ENCODE measurements around the gene ELF5.

Gene ELF5

GRCh38 chr11:34493468-34493867, 20.1 kb downstream of the ELF5 start:
- TF ChIP-seq CTCF (IDR thresholded peaks at IDR 0.05; ENCODE audit: low read depth, low read length, missing control alignments) = no peak

GRCh38 chr11:34492806-34493414, 20.7 kb downstream of the ELF5 start:
- peak; percentile 64 for DNase-seq (ENCODE audit: low read depth)
- peak; percentile 55 for TF ChIP-seq CTCF (IDR thresholded peaks at IDR 0.05; ENCODE audit: low read depth, low read length, missing control alignments)
- H3K4me3 ChIP-seq (ENCODE audit: low read depth, low read length) = no peak overlapping the region
- in situ Hi-C loops (cut with HindIII; ENCODE audit: low sequenced_read_pairs) = no loop called here

More at GRCh38 chr11:34493468-34493867, 20.1 kb downstream of the ELF5 start:
- in situ Hi-C loops (cut with HindIII; ENCODE audit: low sequenced_read_pairs) = no loop called here
- no peak overlapping the region for H3K4me3 ChIP-seq (ENCODE audit: low read depth, low read length)
- no peak for DNase-seq (ENCODE audit: low read depth)

- DNase-seq (ENCODE audit: low read depth) = no peak
- no peak overlapping the region for H3K4me3 ChIP-seq (ENCODE audit: low read depth, low read length)
- TF ChIP-seq CTCF (IDR thresholded peaks at IDR 0.05; ENCODE audit: low read depth, low read length, missing control alignments) = no peak
- in situ Hi-C loops (cut with HindIII; ENCODE audit: low sequenced_read_pairs) = no loop called here
Observed at GRCh38 chr11:34490304-34490703, 23.3 kb downstream of the ELF5 start.

GRCh38 chr11:34488855-34489557, 24.6 kb downstream of the ELF5 start:
- in situ Hi-C loops (cut with HindIII; ENCODE audit: low sequenced_read_pairs) = no loop called here
- H3K4me3 ChIP-seq (ENCODE audit: low read depth, low read length) = no peak overlapping the region
- TF ChIP-seq CTCF (IDR thresholded peaks at IDR 0.05; ENCODE audit: low read depth, low read length, missing control alignments) = no peak
- no peak for DNase-seq (ENCODE audit: low read depth)

- TF ChIP-seq CTCF (IDR thresholded peaks at IDR 0.05; ENCODE audit: low read depth, low read length, missing control alignments) = no peak
- DNase-seq (ENCODE audit: low read depth) = no peak
- in situ Hi-C loops (cut with HindIII; ENCODE audit: low sequenced_read_pairs) = no loop called here
- no peak overlapping the region for H3K4me3 ChIP-seq (ENCODE audit: low read depth, low read length)
Observed at GRCh38 chr11:34487430-34487829, 26.2 kb downstream of the ELF5 start.

GRCh38 chr11:34483106-34483874, 30.3 kb downstream of the ELF5 start:
- H3K4me3 ChIP-seq (ENCODE audit: low read depth, low read length) = no peak overlapping the region
- in situ Hi-C loops (cut with HindIII; ENCODE audit: low sequenced_read_pairs) = no loop called here
- no peak for DNase-seq (ENCODE audit: low read depth)
- TF ChIP-seq CTCF (IDR thresholded peaks at IDR 0.05; ENCODE audit: low read depth, low read length, missing control alignments) = no peak
